K562 (cell line): Measurements from ENCODE around the gene FAM204A. TPM values are rescaled to one million over a fixed set of nuclear protein-coding genes. Genes with fewer than 3 reads are reported as not detected.

Experiments used
- ATAC-seq: fragments of 200-7000 bp; cut with Tn5 transposase; 3 replicates; pipeline ENCODE4 v1.9.1; 2020; ENCODE audit warnings: moderate library complexity
- BruUV-seq: library from RNA; stranded (reverse); fragments of 400-500 nt; replicated peaks from 2 replicates; lab custom pipeline; 2021; lab: Mats Ljungman, UMichigan
- CTCF ChIA-PET: fragments of 300-600 bp; formaldehyde crosslinking; extraction: SDS; loops from one replicate; lab custom pipeline; 2021; ENCODE audit warnings: low intra/inter-chr PET ratio; lab: Yijun Ruan, JAX
- POLR2A ChIA-PET: fragments of 300-600, 350-650 bp; sonication (Branson Sonifier 250); formaldehyde crosslinking; extraction: SDS; loops from one replicate; lab custom pipeline; 2021; ENCODE audit warnings: antibody characterized with exemption, inconsistent platforms; lab: Yijun Ruan, JAX
- DNase-seq, 4 experiments: peaks; one replicate each; pipeline versions ENCODE4 v3.0.0 to v3.0.0-alpha.2; 2011 to 2018; ENCODE audit warnings: low spot score in 3 of 4, mixed read lengths in 3 of 4; ENCODE audit errors: extremely low read depth in 1 of 4
- FAIRE-seq: peaks from 2 replicates; lab custom pipeline; 2011; peaks lifted over from hg19 to GRCh38; lab: Jason Lieb, UNC
- H2AFZ ChIP-seq: 2 replicates; pipeline ENCODE4 v1.6.0; 2011; ENCODE audit warnings: low read depth, low read length, control low read depth, inconsistent platforms
- H3K27ac ChIP-seq: fragments of 200-600 bp; 3 replicates; pipeline ENCODE4 v1.8.0; 2011; ENCODE audit warnings: low read depth, mild to moderate bottlenecking, control low read depth, inconsistent platforms, low read length, moderate library complexity, mixed read lengths; ENCODE audit errors: extremely low read depth
- H3K27me3 ChIP-seq, 2 experiments: fragments of 300-600 bp in 1 of 2; 2 replicates in 1 of 2; 3 replicates in 1 of 2; pipeline versions ENCODE4 v1.6.0 to v1.8.0; 2011; ENCODE audit warnings: inconsistent platforms in 2 of 2, low read length in 2 of 2, mild to moderate bottlenecking in 1 of 2, mixed read lengths in 1 of 2, moderate library complexity in 1 of 2; ENCODE audit not compliant: control insufficient read depth in 2 of 2, insufficient read depth in 2 of 2
- H3K36me3 ChIP-seq: fragments of 300-600 bp; 3 replicates; pipeline ENCODE4 v1.8.0; 2011; ENCODE audit warnings: mild to moderate bottlenecking, low read length, inconsistent platforms; ENCODE audit not compliant: control insufficient read depth, insufficient read depth
- H3K4me1 ChIP-seq, 2 experiments: fragments of 200-600 bp in 1 of 2; replicated peaks in 1 of 2; 2 replicates in 1 of 2; 3 replicates in 1 of 2; pipeline versions ENCODE4 v1.5.1 to v1.8.0; 2011; ENCODE audit warnings: inconsistent platforms in 2 of 2, low read length in 2 of 2, mild to moderate bottlenecking in 1 of 2, mixed read lengths in 1 of 2, moderate library complexity in 1 of 2; ENCODE audit not compliant: control insufficient read depth in 2 of 2, insufficient read depth in 2 of 2
- H3K4me2 ChIP-seq: 2 replicates; pipeline ENCODE4 v1.6.1; 2011; ENCODE audit warnings: low read length, control low read depth, inconsistent platforms, mixed read lengths; ENCODE audit not compliant: insufficient read depth
- H3K4me3 ChIP-seq: fragments of 200-600 bp; sonication (generic), shearing (Covaris generic); 2 replicates; pipeline ENCODE4 v1.5.1; 2016; ENCODE audit warnings: control low read depth, inconsistent platforms
- H3K79me2 ChIP-seq: fragments of 200-600 bp; 3 replicates; pipeline ENCODE4 v1.8.0; 2011; ENCODE audit warnings: low read length, inconsistent platforms; ENCODE audit not compliant: control insufficient read depth, insufficient read depth
- H3K9ac ChIP-seq, 2 experiments: 2 replicates each; pipeline versions ENCODE4 v1.6.0 to v1.6.1; 2011; ENCODE audit warnings: low read depth in 2 of 2, low read length in 2 of 2, control low read depth in 1 of 2, inconsistent platforms in 1 of 2, mild to moderate bottlenecking in 1 of 2, mixed read lengths in 1 of 2; ENCODE audit not compliant: insufficient read depth in 1 of 2
- H3K9me1 ChIP-seq: one replicate; pipeline ENCODE4 v1.6.0; 2011; ENCODE audit warnings: inconsistent platforms, mild to moderate bottlenecking, low read length, moderate library complexity; ENCODE audit not compliant: control insufficient read depth, insufficient read depth
- H3K9me3 ChIP-seq: replicated peaks from 2 replicates; pipeline ENCODE4 v1.5.1; 2011; ENCODE audit warnings: low read depth, low read length, inconsistent platforms; ENCODE audit not compliant: control insufficient read depth, insufficient read depth
- H4K20me1 ChIP-seq: replicated peaks from 2 replicates; pipeline ENCODE4 v1.6.1; 2011; ENCODE audit warnings: low read length, inconsistent platforms, mixed read lengths; ENCODE audit not compliant: control insufficient read depth, insufficient read depth
- AFF1 ChIP-seq, 2 experiments: fragments of 450-650 bp; IDR thresholded peaks; 2 replicates each; pipeline ENCODE4 v1.6.1; 2018; ENCODE audit warnings: mild to moderate bottlenecking in 2 of 2, low read depth in 1 of 2; ENCODE audit not compliant: partially characterized antibody in 2 of 2
- ARID1B ChIP-seq: fragments of 450-650 bp; IDR thresholded peaks from 2 replicates; pipeline ENCODE4 v1.6.1; 2016; ENCODE audit warnings: antibody characterized with exemption, mild to moderate bottlenecking, inconsistent platforms
- CHAMP1 ChIP-seq: fragments of 450-650 bp; IDR thresholded peaks from 2 replicates; pipeline ENCODE4 v1.6.1; 2016; ENCODE audit warnings: mild to moderate bottlenecking
- SAFB ChIP-seq: fragments of 200-400 bp; formaldehyde crosslinking; IDR thresholded peaks from 2 replicates; pipeline ENCODE4 v1.6.1; 2017; ENCODE audit warnings: low read depth, low read length, borderline replicate concordance
- ZBTB1 ChIP-seq: sonication (generic); formaldehyde crosslinking; IDR thresholded peaks from 2 replicates; pipeline ENCODE4 v1.8.1; 2023; ENCODE audit warnings: missing genetic modification reagents, low read depth, mild to moderate bottlenecking, borderline replicate concordance
- ZMIZ1 ChIP-seq, 2 experiments: fragments of 150-350 bp in 1 of 2; IDR thresholded peaks; 2 replicates each; pipeline ENCODE4 v1.6.1; 2012 to 2016; ENCODE audit warnings: low read depth in 2 of 2, low read length in 2 of 2, mild to moderate bottlenecking in 1 of 2, moderate library complexity in 1 of 2
- ZNF217 ChIP-seq: sonication (generic); formaldehyde crosslinking; IDR thresholded peaks from 2 replicates; pipeline ENCODE4 v1.8.0; 2022; ENCODE audit warnings: mild to moderate bottlenecking, missing genetic modification reagents
- ZNF695 ChIP-seq: fragments of 450-650 bp; formaldehyde crosslinking; IDR thresholded peaks from 2 replicates; pipeline ENCODE4 v1.4.0; 2020; ENCODE audit warnings: mild to moderate bottlenecking, moderate library complexity
- WGBS: fragments of 100-300 bp; shearing (Covaris generic); methylation state at CpG from one replicate; pipeline ENCODE4 v1.1.6; 2016; ENCODE audit warnings: low coverage, mixed read lengths; ENCODE audit not compliant: insufficient coverage; ENCODE audit errors: missing lambda C conversion rate; 5-methylcytosine and 5-hydroxymethylcytosine counted together
- in situ Hi-C: fragments of 300-500 bp; cut with MboI; formaldehyde crosslinking; loops from 4 replicates; pipeline ENCODE4 v1.15.0; 2018; ENCODE audit warnings: inconsistent platforms, mixed read lengths
- intact Hi-C: fragments of 100-400 bp; cut with micrococcal nuclease; formaldehyde crosslinking; loops from 2 replicates; pipeline ENCODE4 v1.14.2; 2022
- polyA plus RNA-seq, 8 experiments: library from polyadenylated mRNA; depleted of rRNA in 4 of 8; stranded (reverse) in 5 of 8; unstranded in 3 of 8; fragments of >200 nt; fragmentation: Nextera tagmentation in 2 of 8; fragmentation: Illumina TruSeq in 1 of 8; extraction: Ambion mirVana in 2 of 8; extraction: Trizol in 1 of 8; gene quantifications; 2 replicates each; pipeline versions ENCODE4 v1.2.1 to v1.2.3, GENCODE V29; 2011 to 2014; ENCODE audit warnings: inconsistent platforms in 1 of 8, missing spikeins in 1 of 8
- total RNA-seq, 7 experiments: library from RNA; depleted of rRNA in 6 of 7; stranded (reverse); fragments of >200 nt in 6 of 7; fragmentation: Illumina TruSeq in 2 of 7; extraction: Trizol in 2 of 7; gene quantifications; 2 replicates each; pipeline versions ENCODE4 v1.2.1 to v1.2.3, GENCODE V29; 2011 to 2021; ENCODE audit warnings: low replicate concordance in 1 of 7

The FAM204A gene
- total and polyA plus RNA-seq, 9 of the 15 experiments (the other 6 are each of a cell fraction or from before 2014, with no cell fraction given): 29.0 to 64.5 (median 44.9) TPM

- in situ Hi-C loops: no loop called here
- POLR2A ChIA-PET: interaction anchor here (0.6 kb wide), 1 partner anchor 408 kb away, joined by 3 read pairs; no protein-coding TSS in a partner anchor
- TF ChIP-seq ZBTB1 (CRISPR knock-in tag): no peak
- TF ChIP-seq ZNF695 (CRISPR knock-in tag): no peak
- no peak for TF ChIP-seq ZNF217
- no peak for TF ChIP-seq AFF1 (IDR thresholded peaks at IDR 0.05; ENCODE audit: low read depth in 1 of 2, partially characterized antibody in 2 of 2)
- TF ChIP-seq CHAMP1: no peak
- TF ChIP-seq SAFB: no peak
- no peak for TF ChIP-seq ARID1B
- no peak for TF ChIP-seq ZMIZ1 (IDR thresholded peaks at IDR 0.05; ENCODE audit: low read depth in 2 of 2, low read length in 2 of 2)
Observed at GRCh38 chr10:118311505-118311904, 30.6 kb downstream of the FAM204A start.

More at GRCh38 chr10:118311505-118311904, 30.6 kb downstream of the FAM204A start:
- CTCF ChIA-PET: no interaction called here
- no peak overlapping the region for H3K27ac ChIP-seq
- 68% methylated on average over 2 of the region's 2 CpGs for WGBS
- intact Hi-C loops: loop anchor here (10.0 kb wide), 1 partner anchor 233 kb away; no protein-coding TSS in a partner anchor
- no peak for FAIRE-seq
- H3K27me3 ChIP-seq: no peaks in the 10 kb centered on the region
- no peaks in the 10 kb centered on the region for H3K9me1 ChIP-seq
- H4K20me1 ChIP-seq: no peaks in the 10 kb centered on the region
- H3K36me3 ChIP-seq: peaks cover 40% of the 10 kb centered on the region; the same call in 2 of the 3 replicates
- H3K4me2 ChIP-seq: no peak overlapping the region
- no peaks in the 10 kb centered on the region for H3K4me1 ChIP-seq
- DNase-seq: no peak
- H3K9ac ChIP-seq: no peak overlapping the region
- BruUV-seq: no TSS peak
- H3K9me3 ChIP-seq: no peaks in the 10 kb centered on the region
- H3K4me3 ChIP-seq: no peak overlapping the region
- no peak overlapping the region for H2AFZ ChIP-seq
- H3K79me2 ChIP-seq: no peaks in the 10 kb centered on the region
- no peak for ATAC-seq
